ENCODE data around the gene CTSL. TPM values are rescaled to one million over a fixed set of nuclear protein-coding genes. Genes with fewer than 3 reads are reported as not detected.
"Not testable (repeated sequence)": the region's sequence is repeated elsewhere in the genome, so short reads cannot be mapped to it uniquely, and the experiment has no call there.

Gene CTSL
- total RNA-seq, 1 donor from 2014 or later, result 139 TPM

GRCh38 chr9:87718852-87719612, 6.9 kb upstream of the CTSL start:
- no peak for DNase-seq (ENCODE audit: extremely low read depth, low read depth, low spot score)

DNA sequence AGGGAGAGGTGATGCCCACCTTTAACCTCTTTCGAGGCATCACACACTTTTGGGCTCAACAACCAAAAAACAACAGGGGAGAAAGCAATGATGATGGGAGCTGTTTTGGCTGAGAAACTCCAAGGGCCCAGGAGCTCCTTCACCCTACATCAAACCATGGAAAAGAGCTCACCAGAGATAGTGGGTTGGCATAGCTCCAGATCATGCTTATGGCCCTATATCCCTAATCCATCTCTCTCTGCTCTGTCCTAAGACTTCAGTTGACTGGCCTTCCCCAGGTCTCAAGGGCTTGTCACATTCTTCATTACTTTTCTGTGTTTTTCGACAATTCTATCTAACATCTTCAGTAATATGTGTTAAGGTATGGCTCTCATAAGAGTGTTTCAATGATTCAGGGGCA, 5.7 kb upstream of the CTSL start:
- no peak for DNase-seq (ENCODE audit: extremely low read depth, low read depth, low spot score)

DNA sequence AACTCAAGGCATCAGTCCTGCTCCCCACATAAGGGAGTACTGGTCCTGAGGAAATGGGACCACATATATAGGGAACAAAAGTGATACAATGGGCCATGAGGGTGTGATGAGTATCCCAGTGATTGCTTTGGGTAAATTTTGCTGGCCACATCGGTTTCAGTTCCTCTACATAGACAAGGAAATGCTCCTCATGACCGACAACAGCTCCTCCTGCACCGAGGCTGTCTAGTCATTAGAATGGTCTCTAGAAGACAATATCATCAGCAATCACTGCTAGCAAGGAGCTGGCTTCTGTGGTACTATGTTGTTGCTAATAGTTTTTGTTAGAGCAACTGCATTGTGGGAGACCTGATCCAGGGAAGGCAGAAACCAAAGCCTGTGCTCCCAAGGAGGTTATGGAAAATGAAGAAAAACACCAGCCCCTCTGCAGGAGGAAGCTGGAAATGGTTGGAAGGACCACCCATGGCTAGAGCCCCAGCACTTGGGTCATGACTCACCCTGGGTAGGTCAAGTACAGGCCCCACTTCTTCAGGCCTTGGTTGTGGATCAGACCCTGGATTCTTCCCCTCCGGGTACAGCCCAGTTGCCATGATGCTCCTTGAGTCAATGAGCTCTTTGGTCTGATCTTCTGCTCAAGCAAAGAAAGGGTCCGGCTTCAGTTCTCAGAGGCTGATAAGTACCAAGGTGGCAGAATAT, 3.4 kb upstream of the CTSL start:
- no peak for DNase-seq (ENCODE audit: extremely low read depth, low read depth, low spot score)

- no peak for DNase-seq (ENCODE audit: extremely low read depth, low read depth, low spot score)
Observed at GRCh38 chr9:87725356-87725899, 491 bp upstream of the CTSL start.

DNA sequence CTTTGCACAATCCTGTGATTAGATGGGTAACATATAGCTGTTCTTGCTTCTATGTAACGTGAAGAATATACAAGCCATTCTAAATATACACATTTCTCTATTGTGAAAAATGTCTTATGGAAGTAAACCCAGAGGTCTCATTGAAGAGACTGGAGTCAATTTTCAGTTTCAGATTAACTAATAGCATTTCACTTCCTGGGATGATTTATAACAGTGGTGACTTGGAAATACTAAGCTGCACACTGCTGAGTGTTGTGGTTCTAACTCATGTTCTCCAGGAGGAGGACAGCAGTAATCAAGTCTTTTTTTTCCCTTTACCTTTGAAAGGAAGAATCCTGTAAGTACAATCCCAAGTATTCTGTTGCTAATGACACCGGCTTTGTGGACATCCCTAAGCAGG, 3.3 kb downstream of the CTSL start:
- no peak for DNase-seq (ENCODE audit: extremely low read depth, low read depth, low spot score)

DNA sequence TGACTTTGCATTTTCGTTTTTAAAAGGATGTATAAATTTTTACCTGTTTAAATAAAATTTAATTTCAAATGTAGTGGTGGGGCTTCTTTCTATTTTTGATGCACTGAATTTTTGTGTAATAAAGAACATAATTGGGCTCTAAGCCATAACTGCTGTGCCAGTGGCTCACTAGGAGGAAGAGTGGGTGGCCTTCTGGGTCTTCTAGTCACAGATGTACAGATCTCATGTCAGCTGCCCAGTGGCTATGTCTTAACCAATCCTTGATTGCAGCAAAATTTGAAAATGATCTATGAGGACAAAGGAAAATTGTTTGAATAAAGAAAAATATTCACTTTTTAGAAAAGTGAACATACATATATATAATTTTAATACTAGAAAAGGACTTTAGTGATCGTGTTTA, 5.4 kb downstream of the CTSL start:
- no peak for DNase-seq (ENCODE audit: extremely low read depth, low read depth, low spot score)

- DNase-seq (ENCODE audit: extremely low read depth, low read depth, low spot score), result no peak
Observed at GRCh38 chr9:87732344-87732743, 6.4 kb downstream of the CTSL start.

DNA sequence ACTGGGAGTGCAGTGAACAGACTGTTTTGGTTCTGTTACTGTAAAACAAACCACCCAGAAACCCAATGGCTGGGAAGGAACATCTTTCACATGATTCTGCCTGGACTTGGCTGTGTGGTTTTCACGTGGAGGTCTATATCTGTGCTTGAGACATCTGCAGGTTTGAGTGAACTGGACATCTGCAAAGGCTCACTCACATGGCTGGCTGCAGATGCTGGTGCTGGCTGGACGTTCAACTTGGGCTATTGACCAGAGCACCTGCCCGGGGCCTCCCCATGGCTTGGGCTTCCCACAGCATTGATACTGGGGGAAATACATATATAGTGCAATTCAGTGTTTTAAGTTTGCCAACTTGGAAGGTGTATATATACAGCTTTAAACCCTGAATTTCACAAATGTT, 6.8 kb downstream of the CTSL start:
- no peak for DNase-seq (ENCODE audit: extremely low read depth, low read depth, low spot score)

DNA sequence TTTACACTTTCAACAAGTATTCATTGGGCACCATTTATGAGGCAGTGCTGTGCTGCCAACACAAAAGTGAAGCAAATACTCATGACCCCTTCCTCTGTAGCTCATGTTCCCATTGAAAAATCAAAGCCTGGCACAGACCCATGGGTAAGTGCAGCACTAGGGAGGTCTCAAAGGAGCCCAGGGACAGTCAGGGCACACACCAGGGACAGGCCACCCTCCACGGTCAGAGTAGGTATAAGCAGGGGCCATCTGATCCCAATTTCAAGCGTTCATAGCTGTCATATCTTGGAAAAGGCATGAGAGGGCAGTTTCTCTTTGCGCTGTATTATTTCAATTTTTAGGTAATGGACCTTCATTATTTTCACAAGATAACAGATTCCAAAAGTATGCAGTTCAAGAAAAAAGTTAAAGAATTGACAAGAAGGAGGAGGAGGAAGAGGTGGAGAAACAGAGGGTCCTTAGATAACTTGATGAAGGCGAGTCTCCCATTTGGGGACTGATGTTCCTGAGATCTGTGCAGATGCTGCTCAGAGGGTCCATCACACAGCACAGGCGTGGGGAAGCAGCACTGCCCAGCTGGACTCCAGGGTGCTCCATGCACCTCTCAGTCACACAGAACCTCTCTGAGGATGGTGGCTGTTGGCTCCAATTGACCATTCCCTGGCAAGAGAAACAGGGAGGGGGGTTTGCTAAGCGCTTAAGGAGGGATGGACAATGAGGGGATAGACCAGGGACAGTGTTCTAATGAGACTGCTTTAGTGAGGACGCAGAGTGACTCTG, 7.5 kb downstream of the CTSL start:
- DNase-seq (ENCODE audit: extremely low read depth, low read depth, low spot score), result no peak

DNA sequence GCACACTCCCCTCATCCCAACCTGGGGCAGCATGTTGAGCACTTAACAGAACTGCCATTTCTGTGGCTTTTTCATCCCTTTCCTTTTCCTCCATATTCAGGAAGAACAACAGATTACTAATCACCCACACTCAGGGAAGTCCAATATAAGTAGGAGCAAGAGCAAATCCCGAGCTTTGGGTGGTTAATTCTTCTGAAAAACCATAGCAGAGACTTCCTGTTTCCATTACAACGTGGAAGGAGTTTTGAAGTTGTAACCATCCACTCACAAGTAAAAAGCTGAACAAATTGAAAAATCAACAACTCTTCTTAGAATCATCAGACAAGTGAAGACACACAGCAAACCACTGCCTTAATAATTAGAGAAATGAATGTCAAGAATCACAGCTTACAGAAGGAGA, 8.2 kb downstream of the CTSL start:
- DNase-seq (ENCODE audit: extremely low read depth, low read depth, low spot score), result no peak

- no peak for DNase-seq (ENCODE audit: extremely low read depth, low read depth, low spot score)
Observed at GRCh38 chr9:87739546-87739945, 13.6 kb downstream of the CTSL start.

DNA sequence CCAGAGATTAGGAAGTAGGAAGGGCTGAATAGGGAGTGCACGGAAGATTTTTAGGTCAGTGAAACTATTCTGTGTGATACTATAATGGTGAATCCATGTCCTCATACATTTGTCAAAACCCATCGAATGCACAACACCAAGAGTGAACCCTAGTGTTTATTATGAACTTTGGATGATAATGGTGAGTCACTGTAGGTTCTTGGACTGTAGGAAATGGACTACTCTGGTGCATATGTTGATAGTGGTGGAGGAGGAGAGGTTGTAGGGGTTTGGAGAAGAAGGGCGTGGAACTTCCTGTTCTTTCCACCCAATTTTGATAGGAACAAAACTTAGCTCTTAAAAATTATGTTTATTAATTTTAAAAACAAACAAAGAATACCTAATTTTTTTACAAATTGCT, 14.3 kb downstream of the CTSL start:
- DNase-seq (ENCODE audit: extremely low read depth, low read depth, low spot score), result no peak

DNA sequence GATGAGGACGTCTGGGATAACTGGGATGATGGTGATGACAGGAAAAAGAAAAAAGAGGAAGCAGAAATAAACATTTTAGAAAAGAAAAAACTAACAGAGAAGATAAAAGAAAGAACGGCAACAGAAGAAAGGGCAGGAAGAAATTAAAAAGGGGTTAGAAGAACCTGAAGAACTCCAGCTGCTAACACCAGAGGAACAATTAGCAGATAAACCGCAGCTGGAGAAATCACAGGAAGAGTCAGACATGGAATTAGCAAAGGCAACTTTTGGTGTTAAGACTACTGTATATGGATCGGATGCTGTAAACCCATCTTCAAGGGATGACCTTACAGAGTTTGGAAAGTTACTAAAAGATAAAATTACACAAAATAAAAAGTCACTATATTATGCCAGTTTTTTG, 15.4 kb downstream of the CTSL start:
- DNase-seq (ENCODE audit: extremely low read depth, low read depth, low spot score), result no peak

GRCh38 chr9:87741891-87742290, 16.0 kb downstream of the CTSL start:
- DNase-seq (ENCODE audit: extremely low read depth, low read depth, low spot score), result no peak

DNA sequence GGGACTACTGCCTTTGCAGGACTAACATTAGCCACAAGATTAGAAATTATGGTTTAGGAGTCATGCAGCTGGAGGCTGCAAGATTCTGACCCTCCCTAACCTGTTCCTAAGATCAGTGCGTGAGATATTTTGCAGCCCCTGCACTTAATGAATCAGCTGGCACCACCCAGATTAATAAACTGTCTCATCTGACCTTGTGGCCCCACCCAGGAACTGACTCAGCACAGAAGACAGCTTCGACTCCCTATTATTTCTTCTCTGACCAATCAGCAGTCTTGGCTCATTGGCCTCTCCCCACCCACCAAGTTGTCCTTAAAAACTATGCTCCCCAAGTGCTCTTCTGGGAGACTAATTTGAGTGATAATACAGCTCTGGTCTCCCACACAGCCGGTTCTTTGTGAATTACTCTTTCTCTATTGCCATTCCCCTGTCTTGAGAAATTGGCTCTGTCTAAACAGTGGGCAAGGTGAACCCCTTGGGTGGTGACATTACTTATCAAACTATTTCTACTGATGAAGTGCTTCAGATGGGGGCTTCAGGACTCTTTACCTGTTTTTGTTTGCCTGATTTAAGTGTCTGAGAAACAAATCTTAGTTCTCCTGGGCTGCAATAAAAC, 17.0 kb downstream of the CTSL start:
- DNase-seq (ENCODE audit: extremely low read depth, low read depth, low spot score), result no peak

DNA sequence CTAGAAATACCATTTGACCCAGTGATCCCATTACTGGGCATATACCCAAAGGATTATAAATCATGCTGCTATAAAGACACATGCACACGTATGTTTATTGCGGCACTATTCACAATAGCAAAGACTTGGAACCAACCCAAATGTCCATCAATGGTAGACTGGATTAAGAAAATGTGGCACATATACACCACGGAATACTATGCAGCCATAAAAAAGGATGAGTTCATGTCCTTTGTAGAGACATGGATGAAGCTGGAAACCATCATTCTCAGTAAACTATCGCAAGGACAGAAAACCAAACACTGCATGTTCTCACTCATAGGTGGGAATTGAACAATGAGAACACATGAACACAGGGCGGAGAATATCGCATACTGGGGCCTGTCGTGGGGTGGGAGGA, 18.3 kb downstream of the CTSL start:
- not testable (repeated sequence) for DNase-seq (ENCODE audit: extremely low read depth, low read depth, low spot score)

- no peak for DNase-seq (ENCODE audit: extremely low read depth, low read depth, low spot score)
Observed at GRCh38 chr9:87746186-87746585, 20.3 kb downstream of the CTSL start.

DNA sequence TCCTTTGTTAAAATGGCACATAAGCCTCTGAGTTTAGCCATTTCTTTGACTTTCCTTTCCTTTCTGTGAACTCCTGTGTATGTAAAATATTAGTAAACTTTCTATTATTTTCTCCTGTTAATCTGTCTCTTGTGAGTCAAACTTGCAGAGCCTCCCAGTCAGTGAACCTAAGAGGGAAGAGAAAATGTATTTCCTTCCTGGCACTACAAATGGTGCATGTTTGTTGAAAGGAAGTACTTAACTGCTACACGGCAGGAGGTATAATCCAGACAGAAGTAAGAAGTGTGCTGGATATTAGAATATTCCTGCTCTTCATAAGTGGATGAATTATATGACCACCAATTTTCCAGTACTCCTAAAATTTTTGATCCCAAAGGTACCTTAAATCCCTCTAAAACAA, 23.0 kb downstream of the CTSL start:
- no peak for DNase-seq (ENCODE audit: extremely low read depth, low read depth, low spot score)

- DNase-seq (ENCODE audit: extremely low read depth, low read depth, low spot score), result no peak
Observed at GRCh38 chr9:87749335-87750035, 23.6 kb downstream of the CTSL start.

- no peak for DNase-seq (ENCODE audit: extremely low read depth, low read depth, low spot score)
Observed at GRCh38 chr9:87750726-87751125, 24.8 kb downstream of the CTSL start.
